ENCODE results near the gene SERPINA1. TPM values are rescaled to one million over a fixed set of nuclear protein-coding genes. Genes with fewer than 3 reads are reported as not detected.
A peak's percentile ranks its signal among the peaks of the same experiment; 100 is the strongest.

SERPINA1 gene
- total and polyA plus RNA-seq, 2 of the 13 experiments (the other 11 are each of a cell fraction or from before 2014, with no cell fraction given): 3,266 to 11,015 TPM

- TF ChIP-seq ELF4 (CRISPR knock-in tag; IDR thresholded peaks at IDR 0.05; ENCODE audit: borderline replicate concordance) (no peak), ZNF547 (CRISPR knock-in tag; IDR thresholded peaks at IDR 0.05) (no peak), MIXL1 (CRISPR knock-in tag; IDR thresholded peaks at IDR 0.05) (peak; percentile 69), ZNF746 (CRISPR knock-in tag; IDR thresholded peaks at IDR 0.05) (no peak), FOSL2 (CRISPR knock-in tag; IDR thresholded peaks at IDR 0.05) (peak; percentile 20; the same call in 1 of the 2 replicates), SMAD3 (CRISPR knock-in tag; IDR thresholded peaks at IDR 0.05) (0 out of 2 replicates have a peak, but pooled peaks have one; percentile 11), SOX13 (IDR thresholded peaks at IDR 0.05) (no peak), SOX13 (CRISPR knock-in tag; conservative IDR thresholded peaks at IDR 0.05 in 1 of 2, IDR thresholded peaks at IDR 0.05 in 1 of 2) (peak in 1 of 2 experiments; percentile 63; a peak in 1 of 4 replicates), IRF2 (CRISPR knock-in tag; IDR thresholded peaks at IDR 0.05) (no peak), HNF1A (IDR thresholded peaks at IDR 0.05; ENCODE audit: low read depth) (peak; percentile 90), HNF1A (CRISPR knock-in tag; IDR thresholded peaks at IDR 0.05; ENCODE audit: borderline replicate concordance) (peak; percentile 91), KLF16 (CRISPR knock-in tag; IDR thresholded peaks at IDR 0.05) (no peak), THAP9 (CRISPR knock-in tag; IDR thresholded peaks at IDR 0.05; ENCODE audit: borderline replicate concordance) (no peak), HOMEZ (CRISPR knock-in tag; IDR thresholded peaks at IDR 0.05; ENCODE audit: low read depth) (0 out of 2 replicates have a peak, but pooled peaks have one; percentile 53), ZBTB1 (CRISPR knock-in tag; IDR thresholded peaks at IDR 0.05; ENCODE audit: borderline replicate concordance) (no peak), ZNF567 (CRISPR knock-in tag; IDR thresholded peaks at IDR 0.05; ENCODE audit: borderline replicate concordance) (no peak), AGO2 (optimal IDR thresholded peaks at IDR 0.05; ENCODE audit: low read depth, low read length) (no peak), ZNF614 (CRISPR knock-in tag; IDR thresholded peaks at IDR 0.05; ENCODE audit: borderline replicate concordance) (peak; percentile 8; the same call in 1 of the 2 replicates), NFYB (CRISPR knock-in tag; IDR thresholded peaks at IDR 0.05) (no peak), ZNF564 (CRISPR knock-in tag; IDR thresholded peaks at IDR 0.05) (0 out of 2 replicates have a peak, but pooled peaks have one; percentile 28), ERF (CRISPR knock-in tag; IDR thresholded peaks at IDR 0.05) (0 out of 2 replicates have a peak, but pooled peaks have one; percentile 50), ZNF724P (CRISPR knock-in tag; IDR thresholded peaks at IDR 0.05; ENCODE audit: borderline replicate concordance) (no peak; the same call in 1 of the 2 replicates), TARDBP (CRISPR knock-in tag; IDR thresholded peaks at IDR 0.05) (peak; percentile 60; the same call in 1 of the 2 replicates), SIX1 (CRISPR knock-in tag; IDR thresholded peaks at IDR 0.05; ENCODE audit: borderline replicate concordance) (no peak)
Measured at GRCh38 chr14:94394025-94394493, 5.7 kb upstream of the SERPINA1 start (continued).
